GM18505 (cell line): Measurements from ENCODE around the gene ARL4D.
"Not testable (repeated sequence)": the region's sequence is repeated elsewhere in the genome, so short reads cannot be mapped to it uniquely, and the experiment has no call there.

Source experiments
- ATAC-seq: cut with Tn5 transposase; IDR thresholded peaks from one replicate; pipeline ENCODE4 v1.9.1; 2021; ENCODE audit not compliant: unreplicated experiment
- POLR2A ChIP-seq: IDR thresholded peaks from 4 replicates; pipeline ENCODE4 v1.6.1; 2011; ENCODE audit warnings: borderline replicate concordance; ENCODE audit not compliant: insufficient read depth, insufficient read length; ENCODE audit errors: extremely low read depth

ARL4D gene

GRCh38 chr17:43363181-43363925 lies 35.4 kb upstream of the ARL4D start:
- TF ChIP-seq POLR2A, result no peak
- ATAC-seq, result no peak

- no peak for TF ChIP-seq POLR2A
- ATAC-seq, result no peak
Observed at GRCh38 chr17:43363926-43364285, 34.9 kb upstream of the ARL4D start.

GRCh38 chr17:43365356-43365755 lies 33.4 kb upstream of the ARL4D start:
- ATAC-seq, result no peak
- no peak for TF ChIP-seq POLR2A

GRCh38 chr17:43365921-43366320 lies 32.9 kb upstream of the ARL4D start:
- not testable (repeated sequence) for ATAC-seq

- no peak for TF ChIP-seq POLR2A
- ATAC-seq, result no peak
Observed at GRCh38 chr17:43366891-43367736, 31.7 kb upstream of the ARL4D start.

GRCh38 chr17:43367737-43368242 lies 31.0 kb upstream of the ARL4D start:
- peak; percentile 21 for ATAC-seq
- TF ChIP-seq POLR2A, result no peak

GRCh38 chr17:43368740-43369506 lies 29.9 kb upstream of the ARL4D start:
- TF ChIP-seq POLR2A, result no peak
- no peak for ATAC-seq

- ATAC-seq, result no peak
- no peak for TF ChIP-seq POLR2A
Observed at GRCh38 chr17:43369986-43370385, 28.8 kb upstream of the ARL4D start.

- no peak for ATAC-seq
Observed at GRCh38 chr17:43371227-43371821, 27.5 kb upstream of the ARL4D start.

GRCh38 chr17:43372273-43372911 lies 26.4 kb upstream of the ARL4D start:
- TF ChIP-seq POLR2A, result no peak
- peak; percentile 38 for ATAC-seq

More at GRCh38 chr17:43371227-43371821, 27.5 kb upstream of the ARL4D start:
- no peak for TF ChIP-seq POLR2A

GRCh38 chr17:43373356-43373755 lies 25.4 kb upstream of the ARL4D start:
- no peak for ATAC-seq
- TF ChIP-seq POLR2A, result no peak

- ATAC-seq, result not testable (repeated sequence)
Observed at GRCh38 chr17:43375915-43376314, 22.9 kb upstream of the ARL4D start.
